ENCODE measurements around the gene KERA.
"Not testable (repeated sequence)": the region's sequence is repeated elsewhere in the genome, so short reads cannot be mapped to it uniquely, and the experiment has no call there.

The KERA gene

DNA sequence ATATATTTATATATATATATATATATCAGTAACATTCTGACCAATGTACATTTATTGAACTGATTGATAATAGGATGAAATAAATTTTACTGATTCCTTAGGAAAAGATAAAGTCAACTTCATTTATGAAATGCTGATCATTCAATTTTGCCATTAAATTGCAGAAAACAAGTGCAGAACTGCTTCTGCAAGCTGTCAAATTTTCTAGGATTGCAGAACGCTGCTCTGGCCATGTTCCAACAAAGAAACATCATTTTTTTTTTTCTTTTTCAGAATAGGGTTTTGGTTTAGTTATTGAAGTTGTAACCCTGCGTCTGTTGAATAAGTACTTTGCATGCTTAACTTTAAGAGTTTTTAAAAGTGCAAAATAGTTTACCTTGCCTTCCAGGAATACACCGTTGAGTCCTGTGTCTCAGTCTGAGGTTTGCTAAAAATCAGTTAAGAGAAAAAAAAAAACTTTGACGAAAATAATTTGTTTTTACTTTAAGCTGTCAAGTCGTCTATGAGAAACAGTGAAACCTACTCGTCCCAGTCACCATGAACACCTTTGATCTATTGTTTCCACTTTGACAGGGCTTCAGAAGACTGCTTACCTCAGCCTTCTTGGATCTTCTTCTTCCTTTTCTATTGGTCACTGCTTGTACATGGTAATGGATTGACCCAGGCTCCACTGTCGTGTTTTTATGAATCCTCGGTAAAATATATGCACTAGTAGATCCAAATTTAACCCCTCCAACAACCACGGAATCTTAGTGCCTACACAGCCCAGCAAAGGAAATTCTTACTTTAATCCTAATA, at the start of gene KERA:
TSS of gene KERA (minus strand) at position 657 of the 798 bp plus-strand sequence. CDS start 1,743 bp downstream, outside the sequence.
- DNase-seq, result no peak

DNA sequence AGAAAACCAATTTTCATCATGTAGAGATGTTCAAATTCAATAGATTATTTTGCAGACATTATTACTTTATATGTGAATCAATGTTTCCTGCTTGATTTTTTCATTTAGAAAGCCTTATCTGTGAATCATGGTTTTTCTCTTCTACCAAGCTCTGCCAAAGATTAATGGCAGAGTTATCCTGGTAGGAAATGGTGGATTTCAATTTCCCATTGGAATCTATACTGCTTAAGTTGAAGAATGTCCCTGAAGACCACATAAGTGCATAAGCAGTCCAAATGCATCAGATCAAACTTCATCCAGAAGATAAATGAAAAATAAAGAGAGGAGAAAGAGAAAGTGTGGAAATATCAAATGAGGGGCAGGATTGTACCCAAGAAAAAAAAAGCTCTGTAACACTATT, 48.5 kb upstream of the KERA start:
- no peak for DNase-seq

DNA sequence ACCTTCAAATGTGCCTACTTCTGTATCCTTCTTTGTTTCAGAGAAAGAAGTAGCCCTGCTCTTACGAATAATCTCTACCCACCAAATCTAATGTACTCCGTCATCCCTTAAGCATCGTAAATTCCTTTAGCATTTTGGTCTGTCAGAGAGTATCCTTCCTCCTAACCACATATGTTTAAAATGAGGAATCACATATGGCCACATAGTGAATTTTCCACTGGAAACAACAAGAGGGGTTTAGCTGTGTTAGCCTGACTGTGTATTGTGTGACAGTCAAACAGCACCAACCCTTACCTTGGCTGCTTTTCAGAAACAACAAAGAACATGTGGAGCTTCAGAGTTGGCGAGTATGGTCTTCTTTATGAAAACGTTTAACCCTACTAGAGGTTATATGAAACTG, 48.0 kb upstream of the KERA start:
- DNase-seq, result no peak

- DNase-seq, result no peak
Measured at GRCh38 chr12:91104812-91105466, 47.1 kb upstream of the KERA start.

GRCh38 chr12:91103624-91104023, 45.8 kb upstream of the KERA start:
- DNase-seq, result no peak

DNA sequence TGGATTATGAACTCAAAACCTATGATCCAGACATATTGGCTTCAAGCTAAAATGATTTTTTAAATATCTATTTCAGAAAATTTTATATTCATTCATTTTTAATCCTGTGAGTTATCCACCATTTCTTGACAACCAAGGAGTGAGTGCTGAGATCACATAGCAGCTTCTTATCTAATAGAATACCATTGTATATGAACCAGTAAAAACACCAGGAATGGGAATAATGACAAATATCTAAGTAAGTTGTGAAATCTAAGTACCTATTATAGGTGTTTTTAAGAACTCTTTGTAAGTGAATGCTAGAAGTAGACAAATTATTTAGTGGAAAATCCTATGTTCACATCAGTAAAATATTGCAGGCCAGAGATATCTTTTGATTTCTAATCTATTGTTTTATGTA, 45.3 kb upstream of the KERA start:
- DNase-seq, result no peak

DNA sequence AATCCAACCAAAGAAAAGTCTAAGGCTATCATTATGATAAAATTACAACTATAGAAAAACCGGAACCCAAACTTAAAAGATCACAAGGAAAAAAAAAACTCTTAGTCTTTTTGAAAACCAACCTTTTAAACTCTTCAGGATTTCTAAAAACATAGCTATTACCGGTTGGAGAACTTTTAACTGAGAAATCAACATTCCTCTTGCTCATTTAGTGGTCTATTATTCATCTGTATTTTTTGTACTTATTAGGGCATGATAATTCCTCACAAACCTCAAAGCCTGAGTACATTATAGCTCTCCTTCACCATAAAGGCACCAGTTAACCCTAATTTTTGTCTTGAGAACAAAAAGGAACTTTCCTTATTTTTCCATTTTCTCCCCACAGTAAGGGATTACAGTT, 43.1 kb upstream of the KERA start:
- DNase-seq, result no peak

- DNase-seq, result no peak
Measured at GRCh38 chr12:91099836-91100235, 42.0 kb upstream of the KERA start.

DNA sequence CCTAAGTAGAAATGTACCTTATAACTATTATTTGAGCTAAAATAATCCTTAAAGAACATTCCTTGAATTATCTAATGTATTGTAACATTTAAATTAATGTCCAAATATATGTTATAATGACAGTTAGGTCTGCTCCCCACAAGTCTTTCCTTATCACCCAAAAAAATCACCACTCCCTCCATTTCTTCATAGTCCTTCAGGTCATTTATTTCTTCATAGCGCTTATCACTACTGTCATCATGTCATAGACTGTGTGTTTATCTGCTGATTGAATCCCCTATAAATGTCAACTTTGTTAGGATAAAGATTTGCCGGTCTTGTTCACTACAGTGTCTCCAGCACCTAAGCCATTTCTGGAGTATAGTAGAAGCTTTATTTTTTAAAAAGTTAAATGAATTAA, 41.5 kb upstream of the KERA start:
- no peak for DNase-seq

DNA sequence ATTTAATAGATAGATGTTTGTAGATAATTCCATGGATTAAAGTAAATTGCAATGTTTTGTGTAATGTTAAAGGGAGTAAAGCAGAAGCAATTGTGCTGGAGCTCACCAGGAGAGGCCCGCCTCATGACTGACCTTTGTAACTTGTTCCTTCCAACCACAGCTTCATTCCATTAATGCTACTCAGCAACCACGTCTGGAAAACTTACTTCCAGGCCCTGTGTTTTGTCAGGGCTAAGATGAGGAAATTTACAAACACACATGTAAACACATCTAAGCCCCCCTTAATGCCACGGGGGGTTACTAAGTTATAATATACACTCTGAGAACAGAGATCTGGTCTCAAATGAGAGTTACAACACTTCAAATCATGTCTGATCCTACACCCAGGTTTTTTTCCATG, 41.1 kb upstream of the KERA start:
- DNase-seq, result no peak

GRCh38 chr12:91098461-91098860, 40.6 kb upstream of the KERA start:
- no peak for DNase-seq

DNA sequence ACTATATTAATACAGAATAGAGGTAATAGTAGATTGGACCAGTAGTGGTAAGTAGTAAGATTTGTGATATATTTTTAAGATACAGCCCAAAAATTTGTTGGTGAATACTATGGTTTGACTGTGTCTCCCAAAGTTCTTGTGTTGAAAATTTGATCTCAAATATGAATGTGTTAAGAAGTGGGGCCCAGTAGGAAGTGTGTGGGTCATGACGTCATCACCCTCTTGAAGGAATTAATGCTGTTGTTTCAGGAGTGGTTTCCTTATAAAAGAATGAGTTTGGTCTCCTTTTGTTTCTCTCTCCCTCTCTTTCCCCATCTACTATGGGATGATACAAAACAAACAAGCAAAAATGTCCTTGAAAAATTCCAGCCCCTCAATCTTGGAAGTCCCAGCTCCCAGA, 37.1 kb upstream of the KERA start:
- DNase-seq, result no peak

GRCh38 chr12:91094032-91094662, 36.3 kb upstream of the KERA start:
- DNase-seq, result no peak

GRCh38 chr12:91093341-91093740, 35.5 kb upstream of the KERA start:
- no peak for DNase-seq

GRCh38 chr12:91091916-91092715, 34.3 kb upstream of the KERA start:
- DNase-seq, result no peak

DNA sequence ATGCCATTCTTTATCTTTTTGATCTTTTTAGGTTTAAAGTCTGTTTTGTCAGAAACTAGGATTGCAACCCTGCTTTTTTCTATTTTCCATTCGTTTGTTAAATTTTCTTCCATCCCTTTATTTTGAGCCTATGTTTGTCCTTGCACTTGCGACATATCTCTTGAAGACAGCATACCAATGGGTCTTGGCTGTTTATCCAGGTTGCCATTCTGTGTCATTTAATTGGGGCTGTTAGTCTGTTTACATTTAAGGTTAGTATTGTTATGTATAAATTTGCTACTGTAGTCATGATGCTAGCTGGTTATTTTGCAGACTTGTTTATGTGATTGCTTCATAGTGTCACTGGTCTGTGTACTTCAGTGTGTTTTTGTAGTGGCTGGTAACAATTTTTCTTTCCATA, 32.1 kb upstream of the KERA start:
- DNase-seq, result not testable (repeated sequence)

GRCh38 chr12:91080041-91080440, 22.2 kb upstream of the KERA start:
- DNase-seq, result no peak

GRCh38 chr12:91078501-91078900, 20.7 kb upstream of the KERA start:
- DNase-seq, result no peak

DNA sequence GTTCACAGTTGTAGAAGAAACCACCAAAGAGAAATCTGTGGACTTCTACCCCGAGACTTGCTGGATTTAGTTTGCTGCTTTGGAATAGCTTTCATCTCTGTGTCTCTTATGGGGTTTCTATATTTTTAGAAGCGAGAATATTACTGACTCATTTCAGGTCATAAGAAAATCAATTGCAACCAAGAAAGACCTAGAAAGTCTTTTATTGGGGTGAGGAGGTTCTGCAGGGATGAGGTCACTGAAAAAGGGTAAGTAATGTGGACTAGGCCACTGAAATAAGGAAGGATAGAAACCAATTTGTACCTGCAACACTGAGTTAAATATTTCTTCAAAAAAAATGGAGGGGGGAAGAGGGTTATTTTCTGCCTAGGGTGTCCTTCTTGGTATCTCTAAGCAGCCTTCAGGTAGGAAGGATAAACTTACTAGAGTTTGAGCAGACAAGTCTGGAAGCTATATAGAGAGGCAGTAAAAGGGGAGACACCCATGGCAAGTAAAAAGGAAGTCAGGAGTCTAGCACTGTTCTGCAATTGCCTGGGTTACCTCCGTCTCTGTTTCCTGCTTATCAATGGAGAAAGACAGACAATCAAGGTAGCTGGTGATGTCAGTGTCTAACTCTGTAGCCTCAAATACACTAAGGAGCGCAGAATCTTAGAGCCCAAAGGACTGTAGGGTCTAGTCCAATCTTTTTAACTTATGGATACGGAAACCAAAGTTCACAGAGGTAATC, 19.6 kb upstream of the KERA start:
- no peak for DNase-seq

DNA sequence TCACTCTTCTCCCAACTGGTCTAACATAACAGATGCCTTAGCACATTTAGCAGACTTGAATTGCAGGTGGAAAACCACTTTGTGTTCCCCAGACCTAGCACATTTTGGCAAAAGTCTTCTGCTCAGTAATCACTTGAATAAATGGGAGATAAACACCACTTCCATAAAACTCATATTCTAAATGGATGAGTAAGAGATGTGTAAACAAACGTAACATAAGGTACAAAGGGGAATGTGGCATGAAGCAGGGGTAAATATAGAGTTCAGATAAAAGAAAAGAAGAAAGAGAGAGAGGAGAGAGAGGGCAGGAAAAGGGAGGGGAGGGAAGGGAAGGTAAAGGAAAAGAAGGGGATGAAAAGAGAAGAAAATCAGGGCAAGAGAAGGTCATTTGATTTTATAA, 17.0 kb upstream of the KERA start:
- no peak for DNase-seq

- no peak for DNase-seq
Measured at GRCh38 chr12:91074154-91074709, 16.4 kb upstream of the KERA start.

DNA sequence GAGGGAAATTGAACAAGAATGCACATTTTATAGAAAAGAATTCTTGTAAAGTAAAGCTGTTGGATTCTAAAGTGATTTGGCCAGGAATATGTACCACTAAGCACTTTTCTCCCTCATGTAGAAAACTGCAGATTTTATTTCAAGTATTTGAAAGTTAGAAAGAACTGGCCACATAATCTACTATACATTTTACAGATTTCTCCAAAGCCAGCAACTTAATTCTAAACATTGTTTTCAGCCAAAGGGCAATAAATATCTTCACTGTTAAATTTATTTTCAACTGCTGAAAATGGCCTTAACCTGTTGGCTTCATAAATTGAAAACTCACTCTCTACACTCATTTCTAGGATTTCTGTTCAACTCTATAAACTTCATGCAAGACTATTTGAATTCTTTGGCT, 15.6 kb upstream of the KERA start:
- no peak for DNase-seq
